Thymus (tissue), 11 donors: ENCODE results near the gene ACACA. TPM values are rescaled to one million over a fixed set of nuclear protein-coding genes. Genes with fewer than 3 reads are reported as not detected.

Experiments
- DNase-seq, 9 donors: peaks; one replicate each; pipeline ENCODE4 v3.0.0-alpha.2; 2013; ENCODE audit warnings: low spot score in 9 of 9, low read depth in 6 of 9, missing footprints in 1 of 9
- H3K27ac ChIP-seq, 2 donors: one replicate each; pipeline ENCODE4 v1.5.1; 2013; ENCODE audit warnings: control low read depth in 1 of 2, low read depth in 1 of 2, low read length in 1 of 2, mild to moderate bottlenecking in 1 of 2, moderate library complexity in 1 of 2
- H3K27me3 ChIP-seq, 2 donors: one replicate each; pipeline ENCODE4 v1.5.1; 2013; ENCODE audit warnings: low read length in 1 of 2; ENCODE audit not compliant: control insufficient read depth in 2 of 2, insufficient read depth in 1 of 2
- H3K36me3 ChIP-seq, 2 donors: one replicate each; pipeline ENCODE4 v1.5.1; 2013; ENCODE audit warnings: low read length in 1 of 2, mild to moderate bottlenecking in 1 of 2, moderate library complexity in 1 of 2; ENCODE audit not compliant: control insufficient read depth in 2 of 2, insufficient read depth in 2 of 2
- H3K4me1 ChIP-seq, 2 donors: one replicate each; pipeline ENCODE4 v1.5.1; 2013; ENCODE audit warnings: low read length in 2 of 2; ENCODE audit not compliant: control insufficient read depth in 2 of 2, insufficient read depth in 2 of 2
- H3K4me3 ChIP-seq, 2 donors: one replicate each; pipeline ENCODE4 v1.5.1; 2013; ENCODE audit warnings: low read length in 2 of 2, control low read depth in 1 of 2, mild to moderate bottlenecking in 1 of 2
- H3K9me3 ChIP-seq, 2 donors: one replicate each; pipeline ENCODE4 v1.5.1; 2013; ENCODE audit warnings: low read length in 1 of 2, mild to moderate bottlenecking in 1 of 2; ENCODE audit not compliant: control insufficient read depth in 2 of 2, insufficient read depth in 1 of 2
- WGBS: extraction: QIAGEN DNeasy Blood & Tissue Kit; methylation state at CpG from one replicate; pipeline ENCODE4 v1.1.7; 2013; 5-methylcytosine and 5-hydroxymethylcytosine counted together
- polyA plus RNA-seq: library from polyadenylated mRNA; stranded (reverse); fragments of 200-250 nt; gene quantifications from one replicate; pipeline ENCODE4 v1.2.3, GENCODE V29; 2013
- total RNA-seq: library from RNA; stranded (reverse); fragments of 120-200 nt; gene quantifications from one replicate; pipeline ENCODE4 v1.2.4, GENCODE V29; 2013
- donor health status: healthy.

The ACACA gene
- total and polyA plus RNA-seq, 2 donors, result 8.7 to 12.9 TPM

DNA sequence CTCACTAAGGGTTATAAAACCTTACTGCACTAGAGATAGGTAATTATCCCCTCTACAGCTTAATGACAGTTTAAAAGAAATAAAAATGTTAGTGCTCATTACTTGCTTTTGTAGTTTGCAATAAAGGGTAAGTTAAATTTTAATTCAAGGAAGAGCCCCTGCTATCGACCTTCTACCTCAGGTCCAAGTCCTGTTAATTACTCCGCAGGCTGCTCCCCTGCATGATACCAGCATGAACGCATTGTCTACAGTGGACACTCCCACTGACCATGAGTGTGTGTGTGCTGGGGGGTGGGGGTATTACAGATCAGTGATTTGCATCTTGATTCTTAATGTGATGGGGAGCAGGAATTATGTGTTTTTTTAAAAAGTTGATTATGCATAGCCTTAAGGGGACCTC lies 354.8 kb downstream of the ACACA start:
- no peak overlapping the region for H3K27ac ChIP-seq
- peaks cover 18 to 20% of the 10 kb centered on the region in 2 donors for H3K36me3 ChIP-seq
- H3K27me3 ChIP-seq, result no peaks in the 10 kb centered on the region
- no peaks in the 10 kb centered on the region for H3K9me3 ChIP-seq
- H3K4me1 ChIP-seq, result peaks cover 6 to 22% of the 10 kb centered on the region in 2 donors
- no peak overlapping the region for H3K4me3 ChIP-seq
- no peak for DNase-seq
- WGBS, result 97% methylated on average over 3 of the region's 3 CpGs

DNA sequence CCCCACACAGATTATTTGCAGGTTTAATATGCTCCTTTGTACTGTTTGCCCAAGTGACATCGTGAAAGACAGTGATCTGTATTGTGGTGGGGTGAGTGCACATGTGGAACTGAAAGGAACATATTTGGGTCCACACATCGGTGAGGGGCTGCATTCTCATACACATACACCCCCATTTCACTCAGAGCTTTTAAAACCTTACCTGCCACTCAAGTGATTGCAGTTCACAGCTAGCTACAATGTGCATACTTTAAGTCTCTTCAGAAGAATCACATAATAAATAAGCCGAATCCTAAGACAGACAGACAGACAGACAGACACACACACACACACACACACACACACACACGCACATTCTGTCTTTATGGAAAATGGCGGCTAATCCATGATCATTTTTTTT lies 355.3 kb downstream of the ACACA start:
- no peaks in the 10 kb centered on the region for H3K9me3 ChIP-seq
- 98% methylated on average over 5 of the region's 5 CpGs for WGBS
- peaks cover 14 to 19% of the 10 kb centered on the region in 2 donors for H3K36me3 ChIP-seq
- H3K27ac ChIP-seq, result no peak overlapping the region
- peaks cover 6 to 22% of the 10 kb centered on the region in 2 donors for H3K4me1 ChIP-seq
- H3K27me3 ChIP-seq, result no peaks in the 10 kb centered on the region
- DNase-seq, result no peak
- no peak overlapping the region for H3K4me3 ChIP-seq

DNA sequence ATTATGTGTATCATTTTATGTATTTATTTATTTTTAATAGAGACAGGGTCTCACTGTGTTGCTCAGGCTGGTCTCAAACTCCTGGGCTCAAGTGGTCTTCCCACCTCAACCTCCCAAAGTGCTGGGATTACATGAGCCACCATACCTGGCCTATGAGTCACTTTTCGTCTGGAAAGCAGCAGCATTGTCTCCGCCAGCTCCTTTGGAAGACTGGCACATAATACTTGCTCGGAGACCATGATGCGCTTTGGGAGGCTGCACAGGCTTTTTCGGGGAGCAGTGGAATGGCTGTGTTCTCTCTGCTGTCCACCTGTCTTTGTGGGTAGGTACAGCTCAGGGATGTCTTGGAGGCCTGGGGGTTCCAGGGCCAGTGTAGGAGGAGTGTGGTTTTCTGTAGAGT lies 355.7 kb downstream of the ACACA start:
- Histone ChIP-seq H3K36me3 (peaks cover 14 to 19% of the 10 kb centered on the region in 2 donors), H3K27ac (no peak overlapping the region), H3K27me3 (no peaks in the 10 kb centered on the region), H3K9me3 (no peaks in the 10 kb centered on the region), H3K4me3 (no peak overlapping the region), H3K4me1 (peaks cover 6 to 27% of the 10 kb centered on the region in 2 donors)
- 96% methylated on average over 5 of the region's 5 CpGs for WGBS
- no peak for DNase-seq

- H3K27ac ChIP-seq, result no peak overlapping the region
- H3K4me1 ChIP-seq, result peaks cover 6 to 27% of the 10 kb centered on the region in 2 donors
- H3K4me3 ChIP-seq, result no peak overlapping the region
- H3K9me3 ChIP-seq, result no peaks in the 10 kb centered on the region
- H3K36me3 ChIP-seq, result peaks cover 12 to 23% of the 10 kb centered on the region in 2 donors
- 97% methylated on average over 5 of the region's 5 CpGs for WGBS
- H3K27me3 ChIP-seq, result no peaks in the 10 kb centered on the region
- DNase-seq, result no peak
These were observed 357.8 kb downstream of the ACACA start for GRCh38 chr17:37048811-37049210.

DNA sequence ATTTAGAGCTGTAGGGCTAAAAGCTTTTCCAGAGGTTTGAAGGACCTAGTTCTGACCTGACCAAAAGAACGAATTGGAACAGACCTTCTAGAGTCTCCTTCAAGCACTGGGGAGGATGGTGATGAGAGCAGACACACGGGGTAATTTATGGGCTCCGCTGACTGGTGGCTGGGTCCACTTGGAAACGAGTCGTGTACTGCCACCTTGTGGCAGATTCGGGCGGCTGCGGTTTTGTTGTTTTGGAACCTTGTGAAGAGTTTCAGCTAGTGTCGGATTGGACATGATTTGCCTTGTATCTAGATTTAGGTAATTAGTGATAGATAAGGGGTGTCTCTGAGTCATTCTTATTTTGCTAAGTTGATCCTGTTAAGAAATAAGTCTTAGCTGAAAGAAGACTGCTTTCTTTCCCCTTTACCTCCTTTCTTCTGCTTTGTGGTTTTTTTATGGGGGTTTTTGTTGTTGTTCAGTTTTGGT lies 359.0 kb downstream of the ACACA start:
- Histone ChIP-seq H3K36me3 (peaks cover 12 to 23% of the 10 kb centered on the region in 2 donors), H3K4me3 (no peak overlapping the region), H3K4me1 (peaks cover 6 to 37% of the 10 kb centered on the region in 2 donors), H3K27ac (no peak overlapping the region), H3K9me3 (no peaks in the 10 kb centered on the region), H3K27me3 (no peaks in the 10 kb centered on the region)
- peak; percentile 63 to 95 (median 85) for DNase-seq
- WGBS, result 13% methylated on average over 9 of the region's 9 CpGs

DNA sequence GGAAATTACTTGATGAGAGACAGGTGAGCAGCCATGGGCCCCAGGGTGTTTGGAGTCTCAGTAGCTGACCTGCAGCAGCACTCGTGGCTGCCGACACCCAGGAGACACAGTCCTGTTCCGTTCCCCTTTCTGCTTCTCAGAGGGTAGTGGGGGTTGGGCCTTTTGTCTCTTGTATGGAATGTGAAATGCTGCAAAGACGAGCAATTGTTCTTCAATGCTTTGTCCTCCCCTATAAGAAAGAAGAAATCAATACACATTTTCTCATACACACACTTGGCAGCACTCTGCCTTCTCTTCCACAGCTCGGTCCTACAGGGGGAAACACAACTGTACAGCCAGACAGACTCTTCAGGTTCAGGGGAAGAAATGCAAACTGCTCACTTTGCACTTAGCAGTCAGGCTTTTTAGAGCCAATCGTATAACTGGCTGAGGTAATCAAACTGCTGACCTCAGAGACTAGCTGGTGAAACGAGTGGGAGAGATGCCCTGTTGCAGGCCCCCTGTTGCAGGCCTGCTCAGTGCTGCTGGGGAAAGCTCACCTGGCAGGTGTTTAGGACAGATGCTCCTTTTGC lies 361.2 kb downstream of the ACACA start:
- Histone ChIP-seq H3K4me1 (peaks cover 6 to 39% of the 10 kb centered on the region in 2 donors), H3K36me3 (peaks cover 3 to 16% of the 10 kb centered on the region in 2 donors), H3K27ac (no peak overlapping the region), H3K27me3 (no peaks in the 10 kb centered on the region), H3K4me3 (no peak overlapping the region), H3K9me3 (no peaks in the 10 kb centered on the region)
- no peak for DNase-seq
- 87% methylated on average over 7 of the region's 7 CpGs for WGBS

DNA sequence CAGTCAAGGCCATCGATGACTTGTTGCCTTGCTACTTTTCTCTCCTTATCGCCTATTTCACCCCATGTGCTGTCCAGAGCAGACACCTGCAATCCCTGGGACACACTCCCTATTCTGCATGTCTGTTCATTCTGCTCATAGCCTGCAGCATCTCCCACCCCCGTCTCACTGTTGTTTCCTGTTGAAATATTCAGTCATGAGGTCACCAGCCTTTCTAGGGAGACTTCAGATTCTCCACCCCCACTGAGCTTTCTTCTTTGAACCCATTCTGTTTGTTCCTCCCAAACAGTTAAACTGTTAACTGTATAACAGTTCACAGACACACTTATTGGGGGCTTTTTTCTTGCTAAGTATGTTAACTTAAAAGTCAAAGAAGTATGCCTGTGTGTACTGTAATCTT lies 363.4 kb downstream of the ACACA start:
- Histone ChIP-seq H3K9me3 (no peaks in the 10 kb centered on the region), H3K27ac (peak overlapping the region; percentile 79 to 87), H3K4me1 (peaks cover 6 to 39% of the 10 kb centered on the region in 2 donors), H3K4me3 (no peak overlapping the region), H3K36me3 (peaks cover 5 to 8% of the 10 kb centered on the region in 2 donors), H3K27me3 (no peaks in the 10 kb centered on the region)
- 60% methylated on average over 3 of the region's 3 CpGs for WGBS
- DNase-seq, result peak in 8 of 9 donors; percentile 33 to 91 (median 69)

DNA sequence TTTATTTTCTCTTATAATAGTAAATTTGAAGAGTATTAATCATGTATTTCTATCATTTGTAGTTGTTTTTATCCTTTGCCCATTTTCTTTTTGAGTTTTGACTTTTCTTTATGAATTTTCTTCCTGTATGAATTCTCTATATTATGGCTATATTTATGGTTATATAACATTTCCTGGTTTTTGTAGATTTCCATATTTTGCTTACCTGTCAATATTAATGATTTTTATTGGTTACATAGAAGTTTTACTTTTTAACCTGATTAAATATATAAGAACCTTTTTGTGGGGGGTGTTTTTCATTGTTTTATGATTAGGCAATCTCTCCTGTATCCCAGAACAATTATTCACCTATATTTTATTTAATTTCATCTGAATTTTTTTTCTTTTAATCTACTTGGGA lies 364.7 kb downstream of the ACACA start:
- no peak overlapping the region for H3K4me3 ChIP-seq
- peaks cover 11 to 14% of the 10 kb centered on the region in 2 donors for H3K36me3 ChIP-seq
- peaks cover 0 to 31% of the 10 kb centered on the region in 2 donors for H3K4me1 ChIP-seq
- H3K9me3 ChIP-seq, result no peaks in the 10 kb centered on the region
- DNase-seq, result no peak
- no peak overlapping the region for H3K27ac ChIP-seq
- H3K27me3 ChIP-seq, result no peaks in the 10 kb centered on the region

DNA sequence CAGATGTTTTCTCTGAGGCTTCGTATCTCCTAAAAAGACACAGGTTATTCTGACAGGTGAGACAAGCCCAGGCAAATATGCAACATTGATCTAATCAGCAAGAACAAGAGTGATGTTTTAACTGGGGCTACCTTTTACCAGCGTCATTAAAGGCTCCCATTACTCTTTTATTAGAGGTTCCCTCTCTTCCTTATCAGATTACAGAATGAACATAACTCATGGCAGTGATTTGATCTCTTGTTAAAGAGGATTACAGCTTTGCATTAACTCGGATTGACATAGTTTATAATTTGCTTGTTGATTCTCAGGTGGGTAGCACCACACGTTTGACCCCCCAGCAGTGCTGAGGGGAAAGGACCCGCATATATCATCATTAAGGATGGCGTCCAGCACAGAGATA lies 367.4 kb downstream of the ACACA start:
- no peak overlapping the region for H3K27ac ChIP-seq
- no peaks in the 10 kb centered on the region for H3K27me3 ChIP-seq
- H3K9me3 ChIP-seq, result no peaks in the 10 kb centered on the region
- WGBS, result 94% methylated on average over 6 of the region's 6 CpGs
- DNase-seq, result no peak
- peaks cover 6 to 9% of the 10 kb centered on the region in 2 donors for H3K36me3 ChIP-seq
- H3K4me3 ChIP-seq, result no peak overlapping the region
- H3K4me1 ChIP-seq, result peaks cover 0 to 16% of the 10 kb centered on the region in 2 donors
